ENCODE results near the gene SERPINA7.

DNA sequence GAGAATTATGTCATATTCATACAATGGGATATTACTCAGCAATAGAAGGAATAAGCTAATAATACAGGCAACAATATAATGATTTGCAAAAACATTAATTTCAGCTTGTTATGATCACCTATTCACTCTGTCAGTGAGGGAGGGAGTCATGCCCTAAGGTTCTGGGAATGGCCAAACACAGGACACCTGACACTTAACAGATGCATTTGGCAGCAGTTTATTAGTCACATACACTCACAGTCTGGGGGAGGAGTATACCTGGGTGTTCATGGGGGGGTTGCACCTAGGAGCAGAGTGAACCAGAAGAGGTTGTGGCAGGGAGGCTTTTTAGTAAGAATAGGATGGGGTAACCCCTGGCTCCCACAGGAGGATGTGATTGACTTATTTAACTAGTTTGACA is 38.3 kb downstream of the SERPINA7 start:
- TF ChIP-seq, protein P1, sequence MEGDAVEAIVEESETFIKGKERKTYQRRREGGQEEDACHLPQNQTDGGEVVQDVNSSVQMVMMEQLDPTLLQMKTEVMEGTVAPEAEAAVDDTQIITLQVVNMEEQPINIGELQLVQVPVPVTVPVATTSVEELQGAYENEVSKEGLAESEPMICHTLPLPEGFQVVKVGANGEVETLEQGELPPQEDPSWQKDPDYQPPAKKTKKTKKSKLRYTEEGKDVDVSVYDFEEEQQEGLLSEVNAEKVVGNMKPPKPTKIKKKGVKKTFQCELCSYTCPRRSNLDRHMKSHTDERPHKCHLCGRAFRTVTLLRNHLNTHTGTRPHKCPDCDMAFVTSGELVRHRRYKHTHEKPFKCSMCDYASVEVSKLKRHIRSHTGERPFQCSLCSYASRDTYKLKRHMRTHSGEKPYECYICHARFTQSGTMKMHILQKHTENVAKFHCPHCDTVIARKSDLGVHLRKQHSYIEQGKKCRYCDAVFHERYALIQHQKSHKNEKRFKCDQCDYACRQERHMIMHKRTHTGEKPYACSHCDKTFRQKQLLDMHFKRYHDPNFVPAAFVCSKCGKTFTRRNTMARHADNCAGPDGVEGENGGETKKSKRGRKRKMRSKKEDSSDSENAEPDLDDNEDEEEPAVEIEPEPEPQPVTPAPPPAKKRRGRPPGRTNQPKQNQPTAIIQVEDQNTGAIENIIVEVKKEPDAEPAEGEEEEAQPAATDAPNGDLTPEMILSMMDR (IDR thresholded peaks at IDR 0.05; ENCODE audit: control extremely low read depth in 1 of 3, insufficient read depth in 1 of 3, low read depth in 1 of 3, low read length in 3 of 3), result no peak
- TF ChIP-seq RAD21 (IDR thresholded peaks at IDR 0.05 in 1 of 2, conservative IDR thresholded peaks at IDR 0.05 in 1 of 2; ENCODE audit: low read depth in 2 of 2, low read length in 2 of 2) (no peak), FOSL1 (IDR thresholded peaks at IDR 0.05; ENCODE audit: insufficient read depth, low read depth, low read length) (no peak), SP1 (IDR thresholded peaks at IDR 0.05; ENCODE audit: low read depth, low read length) (no peak), EZH2 (IDR thresholded peaks at IDR 0.05; ENCODE audit: low read depth, low read length, severe bottlenecking) (no peak), RFX5 (IDR thresholded peaks at IDR 0.05; ENCODE audit: borderline replicate concordance, low read depth, low read length) (no peak), POLR2A (IDR thresholded peaks at IDR 0.05; ENCODE audit: control extremely low read depth in 1 of 2, low read depth in 2 of 2, low read length in 2 of 2) (no peak), CHD1 (IDR thresholded peaks at IDR 0.05; ENCODE audit: low read depth, low read length) (no peak), SRF (IDR thresholded peaks at IDR 0.05; ENCODE audit: low read depth, low read length) (no peak), MAFK (IDR thresholded peaks at IDR 0.05; ENCODE audit: low read depth, low read length) (no peak)
- TF ChIP-seq, protein P2, sequence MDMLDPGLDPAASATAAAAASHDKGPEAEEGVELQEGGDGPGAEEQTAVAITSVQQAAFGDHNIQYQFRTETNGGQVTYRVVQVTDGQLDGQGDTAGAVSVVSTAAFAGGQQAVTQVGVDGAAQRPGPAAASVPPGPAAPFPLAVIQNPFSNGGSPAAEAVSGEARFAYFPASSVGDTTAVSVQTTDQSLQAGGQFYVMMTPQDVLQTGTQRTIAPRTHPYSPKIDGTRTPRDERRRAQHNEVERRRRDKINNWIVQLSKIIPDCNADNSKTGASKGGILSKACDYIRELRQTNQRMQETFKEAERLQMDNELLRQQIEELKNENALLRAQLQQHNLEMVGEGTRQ (IDR thresholded peaks at IDR 0.05; ENCODE audit: low read length), result no peak
